GM12873 (cell line): Measurements from ENCODE around the gene AGBL4.

ENCODE experiments used
- CTCF ChIP-seq: IDR thresholded peaks from 2 replicates; pipeline ENCODE4 v1.5.1; 2012; ENCODE audit warnings: low read depth, mild to moderate bottlenecking, moderate library complexity, low read length, control low read depth; ENCODE audit not compliant: insufficient read depth; ENCODE audit errors: missing control alignments

The AGBL4 gene

GRCh38 chr1:48715921-48716320 is 1307.8 kb downstream of the AGBL4 start:
- no peak for TF ChIP-seq CTCF

- no peak for TF ChIP-seq CTCF
Observed at GRCh38 chr1:48710915-48711314, 1312.8 kb downstream of the AGBL4 start.

GRCh38 chr1:48710318-48710717 is 1313.4 kb downstream of the AGBL4 start:
- TF ChIP-seq CTCF: no peak

- TF ChIP-seq CTCF: no peak
Observed at GRCh38 chr1:48704736-48705135, 1319.0 kb downstream of the AGBL4 start.

DNA sequence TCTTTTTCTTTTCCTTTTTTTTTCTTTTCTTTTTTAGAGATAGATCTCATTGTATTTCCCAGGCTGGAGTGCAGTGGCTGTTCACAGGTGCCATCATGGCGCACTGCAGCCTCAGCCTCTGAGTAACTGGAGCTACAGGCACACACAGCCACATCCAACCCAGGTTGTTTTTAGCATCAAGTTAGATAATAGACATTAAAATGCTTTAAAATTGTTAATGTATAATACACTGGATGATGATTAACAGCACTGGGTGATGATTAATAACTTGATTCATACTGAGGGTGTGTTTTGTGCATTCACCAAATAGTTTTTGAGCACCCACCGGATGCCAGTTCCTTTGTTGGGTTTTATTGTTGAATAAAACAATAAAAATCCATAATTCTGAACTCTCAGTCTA is 1322.3 kb downstream of the AGBL4 start:
- TF ChIP-seq CTCF: no peak

GRCh38 chr1:48697066-48697707 is 1326.6 kb downstream of the AGBL4 start:
- TF ChIP-seq CTCF: peak; percentile 92

DNA sequence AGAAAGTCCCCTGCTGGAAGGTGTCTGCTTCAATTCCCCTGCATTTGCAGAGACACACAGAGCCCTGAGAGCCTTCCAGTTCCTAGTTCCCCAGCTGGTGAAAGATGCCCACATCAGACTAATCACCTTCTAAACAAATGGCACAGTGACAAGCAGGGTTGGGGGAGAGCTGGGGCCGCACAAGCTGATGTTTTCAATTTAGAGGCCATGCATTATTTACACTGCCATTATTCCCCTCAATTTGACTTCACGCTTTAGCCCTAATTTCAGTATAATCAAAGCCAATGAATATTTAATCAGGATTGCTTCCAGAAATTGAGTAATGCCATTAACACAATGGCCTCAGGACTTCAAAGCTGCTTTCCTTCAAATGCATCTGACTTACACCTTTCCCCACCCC is 1328.6 kb downstream of the AGBL4 start:
- TF ChIP-seq CTCF: no peak
